HG02852 (cell line): ENCODE results near the gene LTBP1.

Experiments
- ATAC-seq: cut with Tn5 transposase; IDR thresholded peaks from one replicate; pipeline ENCODE4 v1.9.1; 2021; ENCODE audit warnings: mild to moderate bottlenecking, moderate library complexity; ENCODE audit not compliant: unreplicated experiment

LTBP1 gene

GRCh38 chr2:33108483-33109443 is 162.0 kb downstream of the LTBP1 start:
- no peak for ATAC-seq

GRCh38 chr2:33110461-33110860 is 163.7 kb downstream of the LTBP1 start:
- no peak for ATAC-seq

- ATAC-seq = no peak
These were observed 164.3 kb downstream of the LTBP1 start for GRCh38 chr2:33111002-33111446.

GRCh38 chr2:33115196-33115595 is 168.4 kb downstream of the LTBP1 start:
- ATAC-seq = no peak

- no peak for ATAC-seq
These were observed 169.0 kb downstream of the LTBP1 start for GRCh38 chr2:33115728-33116127.

- ATAC-seq = no peak
These were observed 170.0 kb downstream of the LTBP1 start for GRCh38 chr2:33116799-33117198.

GRCh38 chr2:33118651-33119050 is 171.9 kb downstream of the LTBP1 start:
- ATAC-seq = no peak

GRCh38 chr2:33121416-33121815 is 174.7 kb downstream of the LTBP1 start:
- no peak for ATAC-seq

- no peak for ATAC-seq
These were observed 175.2 kb downstream of the LTBP1 start for GRCh38 chr2:33121925-33122324.

GRCh38 chr2:33122726-33123125 is 176.0 kb downstream of the LTBP1 start:
- ATAC-seq = no peak

- no peak for ATAC-seq
These were observed 176.5 kb downstream of the LTBP1 start for GRCh38 chr2:33123216-33123615.

GRCh38 chr2:33126552-33126951 is 179.8 kb downstream of the LTBP1 start:
- ATAC-seq = no peak

GRCh38 chr2:33126958-33127357 is 180.2 kb downstream of the LTBP1 start:
- no peak for ATAC-seq

- ATAC-seq = no peak
These were observed 182.7 kb downstream of the LTBP1 start for GRCh38 chr2:33129263-33130053.

GRCh38 chr2:33130054-33130447 is 183.3 kb downstream of the LTBP1 start:
- no peak for ATAC-seq

- ATAC-seq = no peak
These were observed 183.8 kb downstream of the LTBP1 start for GRCh38 chr2:33130544-33130943.

- no peak for ATAC-seq
These were observed 184.4 kb downstream of the LTBP1 start for GRCh38 chr2:33131111-33131510.

GRCh38 chr2:33131749-33132148 is 185.0 kb downstream of the LTBP1 start:
- ATAC-seq = no peak

- no peak for ATAC-seq
These were observed 186.8 kb downstream of the LTBP1 start for GRCh38 chr2:33133454-33133952.

- ATAC-seq = no peak
These were observed 187.5 kb downstream of the LTBP1 start for GRCh38 chr2:33134086-33134771.
